Lower lobe of right lung (tissue), 2 donors: ENCODE measurements around the gene SMCO1. TPM values are rescaled to one million over a fixed set of nuclear protein-coding genes. Genes with fewer than 3 reads are reported as not detected.

Source experiments
- ATAC-seq, 2 donors: fragments of 200-7000 bp; cut with Tn5 transposase; one replicate each; pipeline ENCODE4 v1.9.1; 2020 to 2022; ENCODE audit warnings: mild to moderate bottlenecking in 2 of 2, moderate library complexity in 2 of 2
- DNase-seq: peaks from one replicate; pipeline ENCODE4 v3.0.0-alpha.2; 2020
- H3K27ac ChIP-seq: fragments of 200-600 bp; one replicate; pipeline ENCODE4 v1.8.0; 2022
- H3K27me3 ChIP-seq: fragments of 200-600 bp; one replicate; pipeline ENCODE4 v1.8.0; 2022; ENCODE audit warnings: low read depth
- H3K36me3 ChIP-seq: fragments of 200-600 bp; one replicate; pipeline ENCODE4 v1.8.0; 2022; ENCODE audit warnings: mild to moderate bottlenecking
- H3K4me1 ChIP-seq: fragments of 200-600 bp; one replicate; pipeline ENCODE4 v1.8.0; 2022
- H3K4me3 ChIP-seq: fragments of 200-600 bp; one replicate; pipeline ENCODE4 v1.8.0; 2022; ENCODE audit warnings: mild to moderate bottlenecking
- H3K9me3 ChIP-seq: fragments of 200-600 bp; one replicate; pipeline ENCODE4 v1.8.0; 2022
- CTCF ChIP-seq: fragments of 200-600 bp; IDR thresholded peaks from one replicate; pipeline ENCODE4 v1.8.0; 2022; ENCODE audit warnings: antibody characterized with exemption, mild to moderate bottlenecking
- intact Hi-C: fragments of 100-400 bp; cut with DNase I; formaldehyde crosslinking; loops from one replicate; pipeline ENCODE4 v1.11.0; 2022
- total RNA-seq: library from RNA; stranded (reverse); fragmentation: NEBNext Ultra II Directional; extraction: Animal tissue kit (Norgen Biotek cat#: 25700); gene quantifications from one replicate; pipeline ENCODE4 v1.2.1, GENCODE V29; 2021
- donor health status: DM: no; HTN: yes; CAD: no; lungs with severe emphysema.

The SMCO1 gene
- total RNA-seq, 1 donor from 2014 or later = not detected

GRCh38 chr3:196498297-196498696 is 16.8 kb downstream of the SMCO1 start:
- TF ChIP-seq CTCF = no peak
- Histone ChIP-seq H3K4me3 (no peak overlapping the region), H3K4me1 (peaks cover 27% of the 10 kb centered on the region), H3K27ac (no peak overlapping the region), H3K27me3 (no peaks in the 10 kb centered on the region), H3K9me3 (no peaks in the 10 kb centered on the region), H3K36me3 (peaks cover 13% of the 10 kb centered on the region)
- intact Hi-C loops = no loop called here
- ATAC-seq (no peak), DNase-seq (no peak)

GRCh38 chr3:196496183-196496582 is 19.0 kb downstream of the SMCO1 start:
- no peak for ATAC-seq
- Histone ChIP-seq H3K4me1 (peaks cover 22% of the 10 kb centered on the region), H3K27me3 (no peaks in the 10 kb centered on the region), H3K27ac (no peak overlapping the region), H3K9me3 (no peaks in the 10 kb centered on the region), H3K36me3 (peaks cover 13% of the 10 kb centered on the region), H3K4me3 (no peak overlapping the region)
- TF ChIP-seq CTCF = no peak
- no peak for DNase-seq
- intact Hi-C loops = no loop called here

- no peak for DNase-seq
- H3K36me3 ChIP-seq = peaks cover 9% of the 10 kb centered on the region
- H3K27me3 ChIP-seq = no peaks in the 10 kb centered on the region
- ATAC-seq = no peak
- no peak overlapping the region for H3K4me3 ChIP-seq
- H3K27ac ChIP-seq = no peak overlapping the region
- no peak for TF ChIP-seq CTCF
- intact Hi-C loops = no loop called here
- H3K4me1 ChIP-seq = no peaks in the 10 kb centered on the region
- no peaks in the 10 kb centered on the region for H3K9me3 ChIP-seq
Observed at GRCh38 chr3:196493292-196493691, 21.9 kb downstream of the SMCO1 start.

GRCh38 chr3:196492080-196492479 is 23.1 kb downstream of the SMCO1 start:
- DNase-seq = no peak
- H3K4me3 ChIP-seq = no peak overlapping the region
- H3K27me3 ChIP-seq = no peaks in the 10 kb centered on the region
- peaks cover 20% of the 10 kb centered on the region for H3K36me3 ChIP-seq
- H3K4me1 ChIP-seq = no peaks in the 10 kb centered on the region
- H3K27ac ChIP-seq = no peak overlapping the region
- TF ChIP-seq CTCF = no peak
- no peaks in the 10 kb centered on the region for H3K9me3 ChIP-seq
- intact Hi-C loops = no loop called here
- ATAC-seq = no peak

- ATAC-seq = no peak
- no peaks in the 10 kb centered on the region for H3K9me3 ChIP-seq
- TF ChIP-seq CTCF = no peak
- peaks cover 34% of the 10 kb centered on the region for H3K36me3 ChIP-seq
- H3K27me3 ChIP-seq = no peaks in the 10 kb centered on the region
- intact Hi-C loops = no loop called here
- no peak for DNase-seq
- H3K4me3 ChIP-seq = no peak overlapping the region
- no peaks in the 10 kb centered on the region for H3K4me1 ChIP-seq
- H3K27ac ChIP-seq = no peak overlapping the region
Observed at GRCh38 chr3:196489747-196490146, 25.4 kb downstream of the SMCO1 start.

GRCh38 chr3:196486263-196486662 is 28.9 kb downstream of the SMCO1 start:
- H3K36me3 ChIP-seq = peaks cover 69% of the 10 kb centered on the region
- intact Hi-C loops = no loop called here
- ATAC-seq = no peak

More at GRCh38 chr3:196486263-196486662, 28.9 kb downstream of the SMCO1 start:
- no peaks in the 10 kb centered on the region for H3K4me1 ChIP-seq
- no peak overlapping the region for H3K27ac ChIP-seq
- H3K4me3 ChIP-seq = no peak overlapping the region
- H3K9me3 ChIP-seq = no peaks in the 10 kb centered on the region
- TF ChIP-seq CTCF = peak; percentile 22
- no peak for DNase-seq
- no peaks in the 10 kb centered on the region for H3K27me3 ChIP-seq
